ENCODE results near the gene KIRREL1.

KIRREL1 gene

GRCh38 chr1:158087320-158087927, 94.0 kb downstream of the KIRREL1 start:
- Histone ChIP-seq H3K27ac (no peak overlapping the region), H3K4me3 (ENCODE audit: low read depth in 1 of 2, low read length in 1 of 2) (no peak overlapping the region), H3K36me3 (no peaks in the 10 kb centered on the region), H3K9me3 (no peaks in the 10 kb centered on the region), H3K4me1 (ENCODE audit: control insufficient read depth in 1 of 2, insufficient read depth in 1 of 2, low read depth in 1 of 2, low read length in 1 of 2) (no peaks in the 10 kb centered on the region), H3K27me3 (no peaks in the 10 kb centered on the region)
- TF ChIP-seq CTCF (IDR thresholded peaks at IDR 0.05): no peak

- H3K27me3 ChIP-seq: no peaks in the 10 kb centered on the region
- no peak overlapping the region for H3K4me3 ChIP-seq (ENCODE audit: low read depth in 1 of 2, low read length in 1 of 2)
- no peaks in the 10 kb centered on the region for H3K36me3 ChIP-seq
- no peaks in the 10 kb centered on the region for H3K4me1 ChIP-seq (ENCODE audit: control insufficient read depth in 1 of 2, insufficient read depth in 1 of 2, low read depth in 1 of 2, low read length in 1 of 2)
- no peak for TF ChIP-seq CTCF (IDR thresholded peaks at IDR 0.05)
- no peaks in the 10 kb centered on the region for H3K9me3 ChIP-seq
- no peak overlapping the region for H3K27ac ChIP-seq
Measured at GRCh38 chr1:158089476-158089875, 96.0 kb downstream of the KIRREL1 start.

GRCh38 chr1:158089925-158090637, 96.6 kb downstream of the KIRREL1 start:
- Histone ChIP-seq H3K4me1 (ENCODE audit: control insufficient read depth in 1 of 2, insufficient read depth in 1 of 2, low read depth in 1 of 2, low read length in 1 of 2) (no peaks in the 10 kb centered on the region), H3K27me3 (no peaks in the 10 kb centered on the region), H3K27ac (no peak overlapping the region), H3K36me3 (no peaks in the 10 kb centered on the region), H3K4me3 (ENCODE audit: low read depth in 1 of 2, low read length in 1 of 2) (no peak overlapping the region), H3K9me3 (no peaks in the 10 kb centered on the region)
- no peak for TF ChIP-seq CTCF (IDR thresholded peaks at IDR 0.05)

GRCh38 chr1:158093376-158093775, 99.9 kb downstream of the KIRREL1 start:
- no peak for TF ChIP-seq CTCF (IDR thresholded peaks at IDR 0.05)
- no peak overlapping the region for H3K27ac ChIP-seq

GRCh38 chr1:158094571-158094970, 101.1 kb downstream of the KIRREL1 start:
- Histone ChIP-seq H3K4me3 (ENCODE audit: low read depth in 1 of 2, low read length in 1 of 2) (no peak overlapping the region), H3K27me3 (no peaks in the 10 kb centered on the region), H3K4me1 (ENCODE audit: control insufficient read depth in 1 of 2, insufficient read depth in 1 of 2, low read depth in 1 of 2, low read length in 1 of 2) (no peaks in the 10 kb centered on the region), H3K9me3 (no peaks in the 10 kb centered on the region), H3K27ac (no peak overlapping the region), H3K36me3 (no peaks in the 10 kb centered on the region)
- no peak for TF ChIP-seq CTCF (IDR thresholded peaks at IDR 0.05)

More at GRCh38 chr1:158093376-158093775, 99.9 kb downstream of the KIRREL1 start:
- Histone ChIP-seq H3K4me1 (ENCODE audit: control insufficient read depth in 1 of 2, insufficient read depth in 1 of 2, low read depth in 1 of 2, low read length in 1 of 2) (no peaks in the 10 kb centered on the region), H3K9me3 (no peaks in the 10 kb centered on the region), H3K27me3 (no peaks in the 10 kb centered on the region), H3K4me3 (ENCODE audit: low read depth in 1 of 2, low read length in 1 of 2) (no peak overlapping the region), H3K36me3 (no peaks in the 10 kb centered on the region)

Data from neutrophil (primary cell).